ENCODE data around the gene DOCK3.

The DOCK3 gene

GRCh38 chr3:50662408-50662807, 12.3 kb upstream of the DOCK3 start:
- TF ChIP-seq SIN3A (IDR thresholded peaks at IDR 0.05; ENCODE audit: borderline replicate concordance, insufficient read depth, low read length) (no peak), TAF1 (IDR thresholded peaks at IDR 0.05; ENCODE audit: borderline replicate concordance, insufficient read depth, low read length) (no peak), FOXP2 (optimal IDR thresholded peaks at IDR 0.05; ENCODE audit: borderline replicate concordance, extremely low read depth, extremely low read length, insufficient read depth) (no peak), REST (IDR thresholded peaks at IDR 0.05; ENCODE audit: insufficient read depth in 1 of 2, low read depth in 2 of 2, low read length in 2 of 2) (no peak), POLR2AphosphoS5 (IDR thresholded peaks at IDR 0.05; ENCODE audit: low read depth, low read length) (no peak)

GRCh38 chr3:50665081-50665840, 9.5 kb upstream of the DOCK3 start:
- TF ChIP-seq SIN3A (IDR thresholded peaks at IDR 0.05; ENCODE audit: borderline replicate concordance, insufficient read depth, low read length) (no peak), FOXP2 (optimal IDR thresholded peaks at IDR 0.05; ENCODE audit: borderline replicate concordance, extremely low read depth, extremely low read length, insufficient read depth) (no peak)

GRCh38 chr3:50666837-50667236, 7.9 kb upstream of the DOCK3 start:
- TF ChIP-seq SIN3A (IDR thresholded peaks at IDR 0.05; ENCODE audit: borderline replicate concordance, insufficient read depth, low read length) (no peak), REST (IDR thresholded peaks at IDR 0.05; ENCODE audit: insufficient read depth in 1 of 2, low read depth in 2 of 2, low read length in 2 of 2) (no peak), FOXP2 (optimal IDR thresholded peaks at IDR 0.05; ENCODE audit: borderline replicate concordance, extremely low read depth, extremely low read length, insufficient read depth) (no peak), POLR2AphosphoS5 (IDR thresholded peaks at IDR 0.05; ENCODE audit: low read depth, low read length) (no peak), TAF1 (IDR thresholded peaks at IDR 0.05; ENCODE audit: borderline replicate concordance, insufficient read depth, low read length) (no peak)

- no peak for TF ChIP-seq REST (IDR thresholded peaks at IDR 0.05; ENCODE audit: insufficient read depth in 1 of 2, low read depth in 2 of 2, low read length in 2 of 2)
- no peak for TF ChIP-seq FOXP2 (optimal IDR thresholded peaks at IDR 0.05; ENCODE audit: borderline replicate concordance, extremely low read depth, extremely low read length, insufficient read depth)
- TF ChIP-seq SIN3A (IDR thresholded peaks at IDR 0.05; ENCODE audit: borderline replicate concordance, insufficient read depth, low read length), result no peak
- no peak for TF ChIP-seq POLR2AphosphoS5 (IDR thresholded peaks at IDR 0.05; ENCODE audit: low read depth, low read length)
- no peak for TF ChIP-seq TAF1 (IDR thresholded peaks at IDR 0.05; ENCODE audit: borderline replicate concordance, insufficient read depth, low read length)
These were observed 3.4 kb upstream of the DOCK3 start for GRCh38 chr3:50671331-50671730.

- no peak for TF ChIP-seq TAF1 (IDR thresholded peaks at IDR 0.05; ENCODE audit: borderline replicate concordance, insufficient read depth, low read length)
- no peak for TF ChIP-seq POLR2AphosphoS5 (IDR thresholded peaks at IDR 0.05; ENCODE audit: low read depth, low read length)
- TF ChIP-seq SIN3A (IDR thresholded peaks at IDR 0.05; ENCODE audit: borderline replicate concordance, insufficient read depth, low read length), result no peak
These were observed 2.1 kb upstream of the DOCK3 start for GRCh38 chr3:50672656-50673055.

- TF ChIP-seq REST (IDR thresholded peaks at IDR 0.05; ENCODE audit: insufficient read depth in 1 of 2, low read depth in 2 of 2, low read length in 2 of 2) (no peak), TAF1 (IDR thresholded peaks at IDR 0.05; ENCODE audit: borderline replicate concordance, insufficient read depth, low read length) (no peak), FOXP2 (optimal IDR thresholded peaks at IDR 0.05; ENCODE audit: borderline replicate concordance, extremely low read depth, extremely low read length, insufficient read depth) (no peak), SIN3A (IDR thresholded peaks at IDR 0.05; ENCODE audit: borderline replicate concordance, insufficient read depth, low read length) (no peak), POLR2AphosphoS5 (IDR thresholded peaks at IDR 0.05; ENCODE audit: low read depth, low read length) (no peak)
These were observed 796 bp upstream of the DOCK3 start for GRCh38 chr3:50673931-50674330.

Measured in PFSK-1 (cell line).